Measurements from ENCODE around the gene HDGF.

The HDGF gene

GRCh38 chr1:156747742-156748669 is 3.5 kb downstream of the HDGF start:
- Mint-ChIP-seq H3K4me3 (peak overlapping the region; percentile 88), H3K27me3 (no peaks in the 10 kb centered on the region), H3K27ac (ENCODE audit: low read depth) (peak overlapping the region; percentile 98), H3K9me3 (no peaks in the 10 kb centered on the region), H3K4me1 (peaks cover 56% of the 10 kb centered on the region), H3K36me3 (ENCODE audit: insufficient read depth) (peaks cover 17% of the 10 kb centered on the region)
- no peak for DNase-seq (ENCODE audit: low spot score in 2 of 2)
- no peak for ATAC-seq (replicated peaks; ENCODE audit: extremely low read depth, poor library complexity, severe bottlenecking)

GRCh38 chr1:156746728-156747631 is 4.5 kb downstream of the HDGF start:
- DNase-seq (ENCODE audit: low spot score in 2 of 2) (peak; percentile 49 to 58), ATAC-seq (replicated peaks; ENCODE audit: extremely low read depth, poor library complexity, severe bottlenecking) (peak; percentile 41)
- Mint-ChIP-seq H3K4me1 (peaks cover 55% of the 10 kb centered on the region), H3K9me3 (no peaks in the 10 kb centered on the region), H3K27ac (ENCODE audit: low read depth) (peak overlapping the region; percentile 98), H3K4me3 (peak overlapping the region; percentile 88), H3K27me3 (no peaks in the 10 kb centered on the region), H3K36me3 (ENCODE audit: insufficient read depth) (peaks cover 19% of the 10 kb centered on the region)

GRCh38 chr1:156746406-156746727 is 5.1 kb downstream of the HDGF start:
- peaks cover 21% of the 10 kb centered on the region for H3K36me3 Mint-ChIP-seq (ENCODE audit: insufficient read depth)
- no peaks in the 10 kb centered on the region for H3K27me3 Mint-ChIP-seq
- peak overlapping the region; percentile 98 for H3K27ac Mint-ChIP-seq (ENCODE audit: low read depth)
- peak overlapping the region; percentile 88 for H3K4me3 Mint-ChIP-seq
- ATAC-seq (replicated peaks; ENCODE audit: extremely low read depth, poor library complexity, severe bottlenecking) (no peak), DNase-seq (ENCODE audit: low spot score in 2 of 2) (no peak)
- H3K9me3 Mint-ChIP-seq = no peaks in the 10 kb centered on the region
- H3K4me1 Mint-ChIP-seq = peaks cover 61% of the 10 kb centered on the region

- Mint-ChIP-seq H3K27me3 (no peaks in the 10 kb centered on the region), H3K4me3 (peak overlapping the region; percentile 88), H3K36me3 (ENCODE audit: insufficient read depth) (peaks cover 22% of the 10 kb centered on the region), H3K9me3 (no peaks in the 10 kb centered on the region), H3K27ac (ENCODE audit: low read depth) (peak overlapping the region; percentile 98), H3K4me1 (peaks cover 66% of the 10 kb centered on the region)
- ATAC-seq (replicated peaks; ENCODE audit: extremely low read depth, poor library complexity, severe bottlenecking) (no peak), DNase-seq (ENCODE audit: low spot score in 2 of 2) (no peak)
These were observed 5.6 kb downstream of the HDGF start for GRCh38 chr1:156745881-156746280.

- peaks cover 65% of the 10 kb centered on the region for H3K4me1 Mint-ChIP-seq
- no peak overlapping the region for H3K4me3 Mint-ChIP-seq
- DNase-seq (ENCODE audit: low spot score in 2 of 2) = no peak
- ATAC-seq (replicated peaks; ENCODE audit: extremely low read depth, poor library complexity, severe bottlenecking) = no peak
- H3K27ac Mint-ChIP-seq (ENCODE audit: low read depth) = no peak overlapping the region
- H3K27me3 Mint-ChIP-seq = no peaks in the 10 kb centered on the region
- H3K36me3 Mint-ChIP-seq (ENCODE audit: insufficient read depth) = peaks cover 25% of the 10 kb centered on the region
- no peaks in the 10 kb centered on the region for H3K9me3 Mint-ChIP-seq
These were observed 6.6 kb downstream of the HDGF start for GRCh38 chr1:156744786-156745419.

- no peak for ATAC-seq (replicated peaks; ENCODE audit: extremely low read depth, poor library complexity, severe bottlenecking)
- H3K9me3 Mint-ChIP-seq = no peaks in the 10 kb centered on the region
- peak overlapping the region; percentile 26 for H3K27ac Mint-ChIP-seq (ENCODE audit: low read depth)
- no peak overlapping the region for H3K4me3 Mint-ChIP-seq
- H3K36me3 Mint-ChIP-seq (ENCODE audit: insufficient read depth) = peaks cover 24% of the 10 kb centered on the region
- peaks cover 60% of the 10 kb centered on the region for H3K4me1 Mint-ChIP-seq
- no peaks in the 10 kb centered on the region for H3K27me3 Mint-ChIP-seq
- no peak for DNase-seq (ENCODE audit: low spot score in 2 of 2)
These were observed 7.1 kb downstream of the HDGF start for GRCh38 chr1:156744344-156744743.

- Mint-ChIP-seq H3K4me3 (no peak overlapping the region), H3K27me3 (no peaks in the 10 kb centered on the region), H3K36me3 (ENCODE audit: insufficient read depth) (peaks cover 23% of the 10 kb centered on the region), H3K9me3 (no peaks in the 10 kb centered on the region), H3K4me1 (peaks cover 52% of the 10 kb centered on the region), H3K27ac (ENCODE audit: low read depth) (peak overlapping the region; percentile 26)
- DNase-seq (ENCODE audit: low spot score in 2 of 2) (no peak), ATAC-seq (replicated peaks; ENCODE audit: extremely low read depth, poor library complexity, severe bottlenecking) (no peak)
These were observed 7.8 kb downstream of the HDGF start for GRCh38 chr1:156743367-156744302.

GRCh38 chr1:156742801-156743200 is 8.7 kb downstream of the HDGF start:
- no peak overlapping the region for H3K4me3 Mint-ChIP-seq
- no peak overlapping the region for H3K27ac Mint-ChIP-seq (ENCODE audit: low read depth)
- H3K4me1 Mint-ChIP-seq = peaks cover 44% of the 10 kb centered on the region
- no peaks in the 10 kb centered on the region for H3K27me3 Mint-ChIP-seq
- H3K9me3 Mint-ChIP-seq = no peaks in the 10 kb centered on the region
- DNase-seq (ENCODE audit: low spot score in 2 of 2) = no peak
- peaks cover 23% of the 10 kb centered on the region for H3K36me3 Mint-ChIP-seq (ENCODE audit: insufficient read depth)
- no peak for ATAC-seq (replicated peaks; ENCODE audit: extremely low read depth, poor library complexity, severe bottlenecking)

- H3K27ac Mint-ChIP-seq (ENCODE audit: low read depth) = peak overlapping the region; percentile 95
- H3K4me3 Mint-ChIP-seq = no peak overlapping the region
- ATAC-seq (replicated peaks; ENCODE audit: extremely low read depth, poor library complexity, severe bottlenecking) = no peak
- no peaks in the 10 kb centered on the region for H3K27me3 Mint-ChIP-seq
- no peak for DNase-seq (ENCODE audit: low spot score in 2 of 2)
- H3K9me3 Mint-ChIP-seq = no peaks in the 10 kb centered on the region
- peaks cover 25% of the 10 kb centered on the region for H3K36me3 Mint-ChIP-seq (ENCODE audit: insufficient read depth)
- H3K4me1 Mint-ChIP-seq = peaks cover 38% of the 10 kb centered on the region
These were observed 9.5 kb downstream of the HDGF start for GRCh38 chr1:156742017-156742416.

- Mint-ChIP-seq H3K9me3 (no peaks in the 10 kb centered on the region), H3K27ac (ENCODE audit: low read depth) (peak overlapping the region; percentile 95), H3K4me3 (peak overlapping the region; percentile 95), H3K27me3 (no peaks in the 10 kb centered on the region), H3K36me3 (ENCODE audit: insufficient read depth) (peaks cover 27% of the 10 kb centered on the region), H3K4me1 (peaks cover 34% of the 10 kb centered on the region)
- ATAC-seq (replicated peaks; ENCODE audit: extremely low read depth, poor library complexity, severe bottlenecking) (no peak), DNase-seq (ENCODE audit: low spot score in 2 of 2) (no peak)
These were observed 9.9 kb downstream of the HDGF start for GRCh38 chr1:156741481-156741983.

- Mint-ChIP-seq H3K27ac (ENCODE audit: low read depth) (peak within 1 kb of the TSS; percentile 95), H3K27me3 (no peaks in the 10 kb centered on the region), H3K4me1 (peaks cover 28% of the 10 kb centered on the region), H3K9me3 (no peaks in the 10 kb centered on the region), H3K36me3 (ENCODE audit: insufficient read depth) (peaks cover 26% of the 10 kb centered on the region), H3K4me3 (peak within 1 kb of the TSS; percentile 95)
- DNase-seq (ENCODE audit: low spot score in 2 of 2) (peak; percentile 92 to 97), ATAC-seq (replicated peaks; ENCODE audit: extremely low read depth, poor library complexity, severe bottlenecking) (peak; percentile 91)
These were observed 10.6 kb downstream of the HDGF start, which contains the start of gene MRPL24 for GRCh38 chr1:156740741-156741480. MRPL24 (minus strand) TSS chr1:156741088; CDS start chr1:156738704, 2,384 bp downstream.

All from central memory CD8-positive, alpha-beta T cell (primary cell).